GM19467 (cell line): Measurements from ENCODE around the gene PTPRG.

Source experiments
- ATAC-seq: cut with Tn5 transposase; IDR thresholded peaks from one replicate; pipeline ENCODE4 v1.9.1; 2021; ENCODE audit warnings: mild to moderate bottlenecking, moderate library complexity; ENCODE audit not compliant: unreplicated experiment

PTPRG gene

GRCh38 chr3:62289922-62290321, 728.6 kb downstream of the PTPRG start:
- ATAC-seq = no peak

- ATAC-seq = no peak
These were observed 731.8 kb downstream of the PTPRG start for GRCh38 chr3:62293051-62293780.

GRCh38 chr3:62295571-62295970, 734.2 kb downstream of the PTPRG start:
- ATAC-seq = no peak

GRCh38 chr3:62300617-62301016, 739.2 kb downstream of the PTPRG start:
- ATAC-seq = no peak

GRCh38 chr3:62312201-62312600, 750.8 kb downstream of the PTPRG start:
- no peak for ATAC-seq

GRCh38 chr3:62316525-62316924, 755.2 kb downstream of the PTPRG start:
- no peak for ATAC-seq

GRCh38 chr3:62318365-62318751, 757.0 kb downstream of the PTPRG start:
- ATAC-seq = no peak

GRCh38 chr3:62318752-62319569, 757.6 kb downstream of the PTPRG start:
- no peak for ATAC-seq

- ATAC-seq = no peak
These were observed 758.3 kb downstream of the PTPRG start for GRCh38 chr3:62319570-62320243.

- ATAC-seq = no peak
These were observed 761.9 kb downstream of the PTPRG start for GRCh38 chr3:62323241-62323640.

- no peak for ATAC-seq
These were observed 764.5 kb downstream of the PTPRG start for GRCh38 chr3:62325896-62326295.

- ATAC-seq = no peak
These were observed 768.6 kb downstream of the PTPRG start for GRCh38 chr3:62329971-62330370.

GRCh38 chr3:62332017-62332416, 770.6 kb downstream of the PTPRG start:
- ATAC-seq = no peak

GRCh38 chr3:62332835-62333244, 771.5 kb downstream of the PTPRG start:
- no peak for ATAC-seq

- ATAC-seq = no peak
These were observed 773.8 kb downstream of the PTPRG start for GRCh38 chr3:62335196-62335595.

GRCh38 chr3:62343755-62344154, 782.4 kb downstream of the PTPRG start:
- no peak for ATAC-seq
